HFFc6 (cell line): Measurements from ENCODE around the gene HOXB6. TPM values are rescaled to one million over a fixed set of nuclear protein-coding genes. Genes with fewer than 3 reads are reported as not detected.

Source experiments
- DNase-seq: peaks from one replicate; pipeline ENCODE4 v3.0.0-alpha.2; 2018
- H3K27ac Mint-ChIP-seq: 2 replicates; pipeline ENCODE4 v1.8.0; 2020; ENCODE audit warnings: mild to moderate bottlenecking, mixed read lengths
- H3K27me3 Mint-ChIP-seq: 2 replicates; pipeline ENCODE4 v1.8.0; 2021; ENCODE audit warnings: mild to moderate bottlenecking, moderate library complexity, mixed read lengths; ENCODE audit not compliant: insufficient read depth
- H3K36me3 Mint-ChIP-seq: 2 replicates; pipeline ENCODE4 v1.8.0; 2021; ENCODE audit warnings: low read depth, mixed read lengths
- H3K4me1 Mint-ChIP-seq: 2 replicates; pipeline ENCODE4 v1.8.0; 2020; ENCODE audit warnings: low read depth, mixed read lengths
- H3K4me3 Mint-ChIP-seq: 2 replicates; pipeline ENCODE4 v1.8.0; 2020; ENCODE audit warnings: mild to moderate bottlenecking, moderate library complexity, mixed read lengths
- H3K9me3 Mint-ChIP-seq: 2 replicates; pipeline ENCODE4 v1.8.0; 2020; ENCODE audit warnings: mild to moderate bottlenecking, mixed read lengths
- CTCF ChIP-seq: fragments of 200-600 bp; sonication (generic); IDR thresholded peaks from 2 replicates; pipeline ENCODE4 v1.5.0; 2021; ENCODE audit warnings: antibody characterized with exemption, mild to moderate bottlenecking
- total RNA-seq, 6 experiments: library from RNA; stranded (reverse); fragmentation: NEBNext Ultra II Directional; extraction: Animal tissue kit (Norgen Biotek cat#: 25700); gene quantifications; 2 replicates in 1 of 6; 3 replicates in 5 of 6; pipeline ENCODE4 v1.2.3, GENCODE V29; 2021

Gene HOXB6
- total RNA-seq, 6 experiments from 2014 or later: not detected

GRCh38 chr17:48637323-48638260, 32.8 kb upstream of the HOXB6 start:
- Mint-ChIP-seq H3K4me3 (no peak overlapping the region), H3K27ac (no peak overlapping the region), H3K4me1 (peaks cover 10% of the 10 kb centered on the region), H3K27me3 (peaks cover 86% of the 10 kb centered on the region), H3K36me3 (no peaks in the 10 kb centered on the region), H3K9me3 (no peaks in the 10 kb centered on the region)
- no peak for TF ChIP-seq CTCF
- DNase-seq: peak; percentile 82

GRCh38 chr17:48636177-48637018, 31.6 kb upstream of the HOXB6 start:
- H3K27ac Mint-ChIP-seq: no peak overlapping the region
- peaks cover 10% of the 10 kb centered on the region for H3K4me1 Mint-ChIP-seq
- peak; percentile 14 for DNase-seq
- H3K36me3 Mint-ChIP-seq: no peaks in the 10 kb centered on the region
- H3K27me3 Mint-ChIP-seq: peaks cover 89% of the 10 kb centered on the region
- TF ChIP-seq CTCF: peak; percentile 77
- H3K4me3 Mint-ChIP-seq: no peak overlapping the region
- no peaks in the 10 kb centered on the region for H3K9me3 Mint-ChIP-seq

- peaks cover 10% of the 10 kb centered on the region for H3K4me1 Mint-ChIP-seq
- DNase-seq: no peak
- H3K36me3 Mint-ChIP-seq: no peaks in the 10 kb centered on the region
- H3K27ac Mint-ChIP-seq: no peak overlapping the region
- no peaks in the 10 kb centered on the region for H3K9me3 Mint-ChIP-seq
- no peak overlapping the region for H3K4me3 Mint-ChIP-seq
- no peak for TF ChIP-seq CTCF
- peaks cover 85% of the 10 kb centered on the region for H3K27me3 Mint-ChIP-seq
Observed at GRCh38 chr17:48634493-48635208, 29.9 kb upstream of the HOXB6 start.

- H3K4me3 Mint-ChIP-seq: no peak overlapping the region
- DNase-seq: no peak
- H3K4me1 Mint-ChIP-seq: peaks cover 8% of the 10 kb centered on the region
- peaks cover 83% of the 10 kb centered on the region for H3K27me3 Mint-ChIP-seq
- H3K36me3 Mint-ChIP-seq: no peaks in the 10 kb centered on the region
- no peak overlapping the region for H3K27ac Mint-ChIP-seq
- no peak for TF ChIP-seq CTCF
- H3K9me3 Mint-ChIP-seq: no peaks in the 10 kb centered on the region
Observed at GRCh38 chr17:48633266-48633677, 28.5 kb upstream of the HOXB6 start.

- Mint-ChIP-seq H3K4me3 (no peak overlapping the region), H3K27me3 (peaks cover 84% of the 10 kb centered on the region), H3K4me1 (peaks cover 2% of the 10 kb centered on the region; the same call in 1 of the 2 replicates)
Observed at GRCh38 chr17:48632579-48633265, 27.9 kb upstream of the HOXB6 start.

More at GRCh38 chr17:48632579-48633265, 27.9 kb upstream of the HOXB6 start:
- DNase-seq: no peak
- Mint-ChIP-seq H3K27ac (no peak overlapping the region), H3K9me3 (no peaks in the 10 kb centered on the region), H3K36me3 (no peaks in the 10 kb centered on the region)
- TF ChIP-seq CTCF: no peak
